GM23248 (cell line): ENCODE measurements around the gene DEFB128.

Experiments
- EZH2 ChIP-seq: fragments of 200-600 bp; sonication (generic); IDR thresholded peaks from 2 replicates; pipeline ENCODE4 v1.6.1; 2018; ENCODE audit warnings: antibody characterized with exemption, mild to moderate bottlenecking; ENCODE audit not compliant: insufficient read depth, poor library complexity, severe bottlenecking
- EZH2phosphoT487 ChIP-seq: fragments of 200-600 bp; sonication (generic); IDR thresholded peaks from 2 replicates; pipeline ENCODE4 v1.6.1; 2018; ENCODE audit warnings: antibody characterized with exemption, moderate library complexity, mild to moderate bottlenecking, low read depth; ENCODE audit not compliant: insufficient read depth

GRCh38 chr20:217266-217665 is 27.8 kb upstream of the DEFB128 start:
- TF ChIP-seq EZH2, result no peak
- no peak for TF ChIP-seq EZH2phosphoT487
